T-cell (primary cell): ENCODE measurements around the gene ST3GAL3. TPM values are rescaled to one million over a fixed set of nuclear protein-coding genes. Genes with fewer than 3 reads are reported as not detected.

Source experiments
- ATAC-seq, 4 experiments: fragments of 200-7000 bp in 3 of 4; fragments of 150-1000 bp in 1 of 4; cut with Tn5 transposase; replicated peaks in 1 of 4; 1 replicate in 3 of 4; 2 replicates in 1 of 4; pipeline ENCODE4 v1.10.0; 2021; ENCODE audit warnings: moderate library complexity in 3 of 4, mild to moderate bottlenecking in 2 of 4, moderate number of reproducible peaks in 1 of 4
- CTCF ChIA-PET, 2 donors: fragments of 300-600 bp; sonication (Branson Sonifier 250); formaldehyde crosslinking; loops; one replicate each; lab custom pipeline; 2022; ENCODE audit warnings: antibody characterized with exemption in 2 of 2; lab: Charles Lee
- POLR2A ChIA-PET, 2 donors: fragments of 300-600 bp; sonication (Branson Sonifier 250); formaldehyde crosslinking; loops; one replicate each; lab custom pipeline; 2022; ENCODE audit warnings: antibody characterized with exemption in 2 of 2; lab: Charles Lee
- DNase-seq, 35 experiments: peaks; one replicate each; pipeline versions ENCODE4 v3.0.0 to v3.0.0-alpha.2; 2013 to 2023
- H3K27ac ChIP-seq: one replicate; pipeline ENCODE4 v1.5.1; 2013; ENCODE audit warnings: low read length
- H3K27me3 ChIP-seq, 2 experiments: replicated peaks in 1 of 2; 1 replicate in 1 of 2; 2 replicates in 1 of 2; pipeline versions ENCODE4 v1.6.1 to v1.7.0; 2013; ENCODE audit warnings: low read length in 1 of 2, mixed read lengths in 1 of 2; ENCODE audit not compliant: control insufficient read depth in 2 of 2, insufficient read depth in 2 of 2; ENCODE audit errors: extremely low read depth in 1 of 2
- H3K36me3 ChIP-seq, 2 donors: 1 replicate in 1 of 2; 2 replicates in 1 of 2; pipeline versions ENCODE4 v1.6.1 to v1.7.0; 2013; ENCODE audit warnings: low read length in 1 of 2; ENCODE audit not compliant: control insufficient read depth in 2 of 2, insufficient read depth in 1 of 2; ENCODE audit errors: extremely low read depth in 1 of 2
- H3K4me1 ChIP-seq, 2 experiments: 1 replicate in 1 of 2; 2 replicates in 1 of 2; pipeline versions ENCODE4 v1.6.1 to v1.7.0; 2013; ENCODE audit warnings: low read length in 2 of 2, mixed read lengths in 1 of 2; ENCODE audit not compliant: insufficient read depth in 2 of 2, control insufficient read depth in 1 of 2; ENCODE audit errors: extremely low read depth in 1 of 2
- H3K4me3 ChIP-seq, 2 donors: 1 replicate in 1 of 2; 2 replicates in 1 of 2; pipeline versions ENCODE4 v1.5.1 to v1.7.0; 2013; ENCODE audit warnings: mild to moderate bottlenecking in 2 of 2, low read length in 1 of 2, moderate library complexity in 1 of 2; ENCODE audit not compliant: control insufficient read depth in 1 of 2; ENCODE audit errors: extremely low read depth in 1 of 2
- H3K9me3 ChIP-seq: 2 replicates; pipeline ENCODE4 v1.7.0; 2013
- H3K27ac Mint-ChIP-seq, 2 donors: one replicate each; pipeline ENCODE4 v1.8.0; 2020 to 2021; ENCODE audit warnings: mild to moderate bottlenecking in 2 of 2, mixed read lengths in 2 of 2
- H3K27me3 Mint-ChIP-seq, 2 donors: one replicate each; pipeline ENCODE4 v1.8.0; 2021 to 2022; ENCODE audit warnings: mixed read lengths in 2 of 2
- H3K36me3 Mint-ChIP-seq: one replicate; pipeline ENCODE4 v1.8.0; 2021; ENCODE audit warnings: mixed read lengths
- H3K4me1 Mint-ChIP-seq, 3 donors: one replicate each; pipeline ENCODE4 v1.8.0; 2020 to 2022; ENCODE audit warnings: mixed read lengths in 3 of 3, mild to moderate bottlenecking in 1 of 3
- H3K4me3 Mint-ChIP-seq, 3 donors: one replicate each; pipeline ENCODE4 v1.8.0; 2020 to 2022; ENCODE audit warnings: mild to moderate bottlenecking in 3 of 3, mixed read lengths in 3 of 3, moderate library complexity in 3 of 3
- H3K9me3 Mint-ChIP-seq, 3 donors: one replicate each; pipeline ENCODE4 v1.8.0; 2020 to 2022; ENCODE audit warnings: mixed read lengths in 3 of 3
- WGBS: methylation state at CpG from one replicate; pipeline ENCODE4 v1.1.5; 2013; ENCODE audit warnings: missing lambda C conversion rate; ENCODE audit not compliant: insufficient coverage; 5-methylcytosine and 5-hydroxymethylcytosine counted together
- total RNA-seq, 35 experiments: library from RNA in 6 of 35; stranded (reverse) in 6 of 35; fragments of 120-200 nt in 1 of 35; gene quantifications; one replicate each; pipeline versions ENCODE4 v1.2.1 to v1.2.4 and lab custom pipeline; 2013 to 2026

ST3GAL3 gene
- total RNA-seq, 5 donors from 2014 or later (not counting 1 experiment from before 2014, with no cell fraction given) = 21.9 to 29.8 (median 24.4) TPM

GRCh38 chr1:43766818-43767525 lies 59.6 kb downstream of the ST3GAL3 start:
- no peaks in the 10 kb centered on the region for H3K36me3 Mint-ChIP-seq
- ATAC-seq = no peak
- no peaks in the 10 kb centered on the region for H3K27me3 Mint-ChIP-seq
- no peaks in the 10 kb centered on the region for H3K27me3 ChIP-seq
- POLR2A ChIA-PET = no interaction called here
- peaks cover 3% of the 10 kb centered on the region in 2 experiments for H3K4me1 ChIP-seq
- no peaks in the 10 kb centered on the region for H3K9me3 Mint-ChIP-seq
- WGBS = 97% methylated on average over 5 of the region's 5 CpGs
- no peak overlapping the region for H3K4me3 Mint-ChIP-seq
- no peak overlapping the region for H3K27ac Mint-ChIP-seq
- H3K9me3 ChIP-seq = no peaks in the 10 kb centered on the region
- H3K4me3 ChIP-seq = no peak overlapping the region
- CTCF ChIA-PET = no interaction called here
- H3K36me3 ChIP-seq = no peaks in the 10 kb centered on the region
- no peak for DNase-seq
- no peak overlapping the region for H3K27ac ChIP-seq
- peaks cover 2 to 13% (median 5%) of the 10 kb centered on the region in 3 donors for H3K4me1 Mint-ChIP-seq

- Histone ChIP-seq H3K27me3 (no peaks in the 10 kb centered on the region), H3K9me3 (no peaks in the 10 kb centered on the region), H3K4me3 (no peak overlapping the region), H3K4me1 (peaks cover 3% of the 10 kb centered on the region in 2 experiments), H3K27ac (no peak overlapping the region), H3K36me3 (no peaks in the 10 kb centered on the region)
- Mint-ChIP-seq H3K4me1 (peaks cover 1 to 6% (median 4%) of the 10 kb centered on the region in 3 donors), H3K9me3 (no peaks in the 10 kb centered on the region), H3K36me3 (peaks cover 5% of the 10 kb centered on the region), H3K27me3 (no peaks in the 10 kb centered on the region), H3K4me3 (no peak overlapping the region), H3K27ac (no peak overlapping the region)
- DNase-seq = no peak
- no peak for ATAC-seq
- ChIA-PET CTCF (no interaction called here), POLR2A (no interaction called here)
These were observed 60.8 kb downstream of the ST3GAL3 start for GRCh38 chr1:43768168-43768567.

GRCh38 chr1:43769350-43769908 lies 62.1 kb downstream of the ST3GAL3 start:
- H3K36me3 ChIP-seq = peaks cover 0 to 3% of the 10 kb centered on the region in 2 donors
- POLR2A ChIA-PET = interaction anchor here in 1 of 2 donors (0.5 kb wide), 1 partner anchor 1312 kb away, joined by 3 read pairs; no protein-coding TSS in a partner anchor
- Mint-ChIP-seq H3K4me1 (no peaks in the 10 kb centered on the region), H3K27ac (no peak overlapping the region), H3K9me3 (no peaks in the 10 kb centered on the region), H3K36me3 (peaks cover 14% of the 10 kb centered on the region), H3K27me3 (no peaks in the 10 kb centered on the region), H3K4me3 (no peak overlapping the region)
- ATAC-seq (no peak), DNase-seq (no peak)
- CTCF ChIA-PET = no interaction called here
- H3K4me1 ChIP-seq = no peaks in the 10 kb centered on the region
- H3K9me3 ChIP-seq = no peaks in the 10 kb centered on the region
- H3K27ac ChIP-seq = no peak overlapping the region
- H3K4me3 ChIP-seq = no peak overlapping the region
- H3K27me3 ChIP-seq = no peaks in the 10 kb centered on the region
- no CpG with 5 or more reads among the region's 4 CpGs for WGBS

GRCh38 chr1:43770111-43770510 lies 62.8 kb downstream of the ST3GAL3 start:
- WGBS = no CpG with 5 or more reads among the region's 2 CpGs
- H3K27me3 Mint-ChIP-seq = no peaks in the 10 kb centered on the region
- peaks cover 0 to 4% of the 10 kb centered on the region in 2 donors for H3K36me3 ChIP-seq
- no peaks in the 10 kb centered on the region for H3K9me3 ChIP-seq
- H3K27me3 ChIP-seq = no peaks in the 10 kb centered on the region
- no peak overlapping the region for H3K27ac ChIP-seq
- H3K9me3 Mint-ChIP-seq = no peaks in the 10 kb centered on the region
- POLR2A ChIA-PET = no interaction called here
- no peak overlapping the region for H3K4me3 ChIP-seq
- DNase-seq (no peak), ATAC-seq (no peak)
- no peak overlapping the region for H3K4me3 Mint-ChIP-seq
- no peaks in the 10 kb centered on the region for H3K4me1 ChIP-seq
- H3K4me1 Mint-ChIP-seq = no peaks in the 10 kb centered on the region
- peaks cover 19% of the 10 kb centered on the region for H3K36me3 Mint-ChIP-seq
- no peak overlapping the region for H3K27ac Mint-ChIP-seq
- CTCF ChIA-PET = no interaction called here

- Mint-ChIP-seq H3K36me3 (peaks cover 44% of the 10 kb centered on the region), H3K9me3 (peaks cover 0 to 6% (median 3%) of the 10 kb centered on the region in 3 donors), H3K4me3 (no peak overlapping the region), H3K4me1 (no peaks in the 10 kb centered on the region), H3K27me3 (no peaks in the 10 kb centered on the region), H3K27ac (no peak overlapping the region)
- ATAC-seq (no peak), DNase-seq (no peak)
- Histone ChIP-seq H3K4me3 (no peak overlapping the region), H3K36me3 (peaks cover 0 to 4% of the 10 kb centered on the region in 2 donors), H3K4me1 (no peaks in the 10 kb centered on the region), H3K27me3 (no peaks in the 10 kb centered on the region), H3K27ac (no peak overlapping the region), H3K9me3 (no peaks in the 10 kb centered on the region)
- CTCF ChIA-PET = no interaction called here
- POLR2A ChIA-PET = no interaction called here
- whole genome bisulfite sequencing = no CpG with 5 or more reads among the region's 5 CpGs
These were observed 65.6 kb downstream of the ST3GAL3 start for GRCh38 chr1:43772978-43773377.

- Histone ChIP-seq H3K27ac (no peak overlapping the region), H3K36me3 (peaks cover 0 to 4% of the 10 kb centered on the region in 2 donors), H3K9me3 (no peaks in the 10 kb centered on the region), H3K27me3 (no peaks in the 10 kb centered on the region), H3K4me3 (no peak overlapping the region), H3K4me1 (no peaks in the 10 kb centered on the region)
- DNase-seq = no peak
- Mint-ChIP-seq H3K27ac (no peak overlapping the region), H3K4me1 (no peaks in the 10 kb centered on the region), H3K27me3 (no peaks in the 10 kb centered on the region), H3K4me3 (no peak overlapping the region), H3K36me3 (peaks cover 47% of the 10 kb centered on the region), H3K9me3 (peaks cover 0 to 6% (median 3%) of the 10 kb centered on the region in 3 donors)
- CTCF ChIA-PET = interaction anchor here in 1 of 2 donors (0.6 kb wide), 1 partner anchor 34 kb away, joined by 3 read pairs; no protein-coding TSS in a partner anchor
- POLR2A ChIA-PET = no interaction called here
- no peak for ATAC-seq
These were observed 66.5 kb downstream of the ST3GAL3 start for GRCh38 chr1:43773821-43774220.
